H1 (cell line): ENCODE results near the gene LBX1. TPM values are rescaled to one million over a fixed set of nuclear protein-coding genes. Genes with fewer than 3 reads are reported as not detected.

Experiments used
- CTCF ChIA-PET: fragments of 300-600 bp; sonication (Branson Sonifier 250); formaldehyde crosslinking; loops from one replicate; lab custom pipeline; 2021; ENCODE audit not compliant: partially characterized antibody; lab: Charles Lee
- POLR2A ChIA-PET: fragments of 300-600 bp; sonication (Branson Sonifier 250); formaldehyde crosslinking; loops from one replicate; lab custom pipeline; 2021; ENCODE audit warnings: inconsistent platforms; ENCODE audit not compliant: partially characterized antibody; lab: Charles Lee
- DNase-seq, 2 experiments: peaks; one replicate each; pipeline versions ENCODE4 v3.0.0 to v3.0.0-alpha.2; 2010 to 2022; ENCODE audit warnings: low spot score in 2 of 2, low read depth in 1 of 2, mixed read lengths in 1 of 2
- FAIRE-seq: peaks from 2 replicates; lab custom pipeline; 2011; peaks lifted over from hg19 to GRCh38; lab: Jason Lieb, UNC
- H2AFZ ChIP-seq: 2 replicates; pipeline ENCODE4 v1.8.1; 2012; ENCODE audit warnings: low read length, inconsistent platforms
- H2AK5ac ChIP-seq: 2 replicates; pipeline ENCODE4 v1.6.1; 2013; ENCODE audit warnings: low read depth, low read length
- H2BK120ac ChIP-seq: replicated peaks from 2 replicates; pipeline ENCODE3; 2013; ENCODE audit warnings: low read depth, low read length, inconsistent platforms
- H2BK12ac ChIP-seq: 2 replicates; pipeline ENCODE4 v1.6.1; 2013; ENCODE audit warnings: low read depth, low read length
- H2BK15ac ChIP-seq: 2 replicates; pipeline ENCODE4 v1.6.1; 2013; ENCODE audit warnings: low read length
- H2BK20ac ChIP-seq: 2 replicates; pipeline ENCODE4 v1.6.1; 2013; ENCODE audit warnings: low read length
- H2BK5ac ChIP-seq: 2 replicates; pipeline ENCODE4 v1.6.1; 2013; ENCODE audit warnings: low read depth, low read length
- H3K14ac ChIP-seq: 2 replicates; pipeline ENCODE4 v1.6.1; 2013; ENCODE audit warnings: inconsistent platforms; ENCODE audit not compliant: insufficient read length
- H3K18ac ChIP-seq: 2 replicates; pipeline ENCODE4 v1.6.1; 2013; ENCODE audit warnings: low read length; ENCODE audit errors: extremely low read depth
- H3K23ac ChIP-seq: 2 replicates; pipeline ENCODE4 v1.6.1; 2013; ENCODE audit warnings: inconsistent platforms; ENCODE audit not compliant: insufficient read length
- H3K23me2 ChIP-seq: 2 replicates; pipeline ENCODE4 v1.6.1; 2013; ENCODE audit warnings: low read depth, low read length
- H3K27ac ChIP-seq: 2 replicates; pipeline ENCODE4 v1.6.1; 2011; ENCODE audit warnings: low read depth, low read length, inconsistent platforms
- H3K27me3 ChIP-seq, 4 experiments: replicated peaks in 1 of 4; 1 replicate in 1 of 4; 2 replicates in 3 of 4; pipeline versions ENCODE4 v1.6.1 to v1.8.1; 2011 to 2013; ENCODE audit warnings: low read length in 3 of 4, mild to moderate bottlenecking in 3 of 4, inconsistent platforms in 2 of 4, mixed read lengths in 2 of 4, moderate library complexity in 1 of 4; ENCODE audit not compliant: control insufficient read depth in 3 of 4, insufficient read depth in 3 of 4; ENCODE audit errors: extremely low read depth in 1 of 4
- H3K36me3 ChIP-seq, 4 experiments: 2 replicates each; pipeline versions ENCODE4 v1.6.1 to v1.8.1; 2011 to 2013; ENCODE audit warnings: mild to moderate bottlenecking in 4 of 4, low read length in 3 of 4, moderate library complexity in 2 of 4, control low read depth in 1 of 4, inconsistent platforms in 1 of 4; ENCODE audit not compliant: insufficient read depth in 4 of 4, control insufficient read depth in 2 of 4
- H3K4ac ChIP-seq: replicated peaks from 2 replicates; pipeline ENCODE3; 2013; ENCODE audit warnings: low read length, low read depth, mixed read lengths, inconsistent platforms; ENCODE audit not compliant: insufficient read length
- H3K4me1 ChIP-seq, 4 experiments: replicated peaks in 1 of 4; 1 replicate in 1 of 4; 2 replicates in 3 of 4; pipeline versions ENCODE4 v1.6.1 to v1.8.1; 2011 to 2013; ENCODE audit warnings: low read length in 3 of 4, inconsistent platforms in 2 of 4, mixed read lengths in 1 of 4; ENCODE audit not compliant: insufficient read depth in 4 of 4, control insufficient read depth in 3 of 4
- H3K4me2 ChIP-seq, 2 experiments: 2 replicates each; pipeline versions ENCODE4 v1.6.1 to v1.8.1; 2011 to 2013; ENCODE audit warnings: low read depth in 2 of 2, low read length in 2 of 2, control low read depth in 1 of 2, inconsistent platforms in 1 of 2, mild to moderate bottlenecking in 1 of 2; ENCODE audit not compliant: insufficient read depth in 1 of 2
- H3K4me3 ChIP-seq, 4 experiments: fragments of 200-600, 300-600 bp in 1 of 4; sonication (generic), shearing (Covaris generic), sonication (Bioruptor Twin) in 1 of 4; 2 replicates each; pipeline versions ENCODE4 v1.5.1 to v1.8.1; 2011 to 2016; ENCODE audit warnings: low read length in 4 of 4, low read depth in 3 of 4, control low read depth in 2 of 4, inconsistent platforms in 2 of 4, mild to moderate bottlenecking in 2 of 4, mixed read lengths in 1 of 4, moderate library complexity in 1 of 4; ENCODE audit not compliant: insufficient read depth in 2 of 4; ENCODE audit errors: extremely low read depth in 1 of 4
- H3K56ac ChIP-seq: replicated peaks from 2 replicates; pipeline ENCODE3; 2013; ENCODE audit warnings: low read depth, mild to moderate bottlenecking, mixed read lengths, low read length, inconsistent platforms; ENCODE audit not compliant: insufficient read length
- H3K79me1 ChIP-seq: 2 replicates; pipeline ENCODE4 v1.6.1; 2013; ENCODE audit warnings: low read depth, low read length, control low read depth
- H3K79me2 ChIP-seq, 2 experiments: 2 replicates each; pipeline versions ENCODE4 v1.6.1 to v1.8.1; 2012 to 2013; ENCODE audit warnings: low read length in 2 of 2, mild to moderate bottlenecking in 2 of 2, inconsistent platforms in 1 of 2; ENCODE audit not compliant: insufficient read depth in 2 of 2, control insufficient read depth in 1 of 2
- H3K9ac ChIP-seq, 4 experiments: replicated peaks in 1 of 4; 1 replicate in 1 of 4; 2 replicates in 3 of 4; pipeline versions ENCODE4 v1.6.1 to v1.8.1; 2011 to 2013; ENCODE audit warnings: low read depth in 3 of 4, low read length in 3 of 4, control low read depth in 2 of 4, mild to moderate bottlenecking in 2 of 4, moderate library complexity in 2 of 4, inconsistent platforms in 1 of 4; ENCODE audit errors: extremely low read depth in 1 of 4
- H3K9me3 ChIP-seq, 2 experiments: 2 replicates each; pipeline versions ENCODE4 v1.6.1 to v1.8.1; 2012 to 2013; ENCODE audit warnings: mild to moderate bottlenecking in 2 of 2, moderate library complexity in 2 of 2, control low read depth in 1 of 2, inconsistent platforms in 1 of 2, low read depth in 1 of 2, low read length in 1 of 2, mixed read lengths in 1 of 2; ENCODE audit not compliant: insufficient read depth in 2 of 2
- H4K20me1 ChIP-seq, 2 experiments: replicated peaks in 1 of 2; 2 replicates each; pipeline versions ENCODE3 to v1.8.1; 2011 to 2013; ENCODE audit warnings: inconsistent platforms in 2 of 2, low read length in 2 of 2, mild to moderate bottlenecking in 1 of 2; ENCODE audit not compliant: insufficient read depth in 2 of 2, control insufficient read depth in 1 of 2
- H4K5ac ChIP-seq: 2 replicates; pipeline ENCODE4 v1.6.1; 2013; ENCODE audit warnings: low read length, low read depth, mixed read lengths, inconsistent platforms; ENCODE audit not compliant: insufficient read length
- H4K8ac ChIP-seq: 2 replicates; pipeline ENCODE4 v1.8.0; 2013; ENCODE audit warnings: mild to moderate bottlenecking, moderate library complexity, low read length, inconsistent platforms; ENCODE audit not compliant: insufficient read depth; ENCODE audit errors: extremely low read depth
- H4K91ac ChIP-seq: replicated peaks from 2 replicates; pipeline ENCODE3; 2013; ENCODE audit warnings: low read length, mixed read lengths, inconsistent platforms; ENCODE audit not compliant: insufficient read length
- ASH2L ChIP-seq: fragments of 200-600, 300-600 bp; sonication (generic); IDR thresholded peaks from one replicate; pipeline ENCODE4 v1.7.1; 2017; ENCODE audit warnings: low read length
- BACH1 ChIP-seq: IDR thresholded peaks from 2 replicates; pipeline ENCODE4 v1.6.1; 2012; ENCODE audit warnings: low read length, improper control_type of control experiment
- CTCF ChIP-seq, 3 experiments: IDR thresholded peaks; 1 replicate in 2 of 3; 2 replicates in 1 of 3; pipeline versions ENCODE4 v1.5.1 to v1.6.1; 2011; ENCODE audit warnings: low read length in 3 of 3, mild to moderate bottlenecking in 3 of 3, inconsistent platforms in 2 of 3, low read depth in 1 of 3, moderate library complexity in 1 of 3; ENCODE audit not compliant: insufficient read depth in 1 of 3; ENCODE audit errors: control extremely low read depth in 1 of 3
- FOSL1 ChIP-seq: IDR thresholded peaks from 2 replicates; pipeline ENCODE4 v1.6.1; 2011; ENCODE audit warnings: mild to moderate bottlenecking, low read depth, low read length, moderate library complexity; ENCODE audit not compliant: insufficient read depth
- GTF2F1 ChIP-seq: IDR thresholded peaks from 2 replicates; pipeline ENCODE4 v1.6.1; 2012; ENCODE audit warnings: low read depth, low read length, improper control_type of control experiment, borderline replicate concordance
- HDAC6 ChIP-seq: IDR thresholded peaks from one replicate; pipeline ENCODE4 v1.7.1; 2012; ENCODE audit warnings: low read depth, mild to moderate bottlenecking, inconsistent platforms, low read length, moderate library complexity
- POLR2A ChIP-seq, 2 experiments: IDR thresholded peaks; 1 replicate in 1 of 2; 2 replicates in 1 of 2; pipeline ENCODE4 v1.6.1; 2011; ENCODE audit warnings: low read depth in 2 of 2, low read length in 2 of 2, mild to moderate bottlenecking in 2 of 2; ENCODE audit errors: control extremely low read depth in 1 of 2
- SIX5 ChIP-seq: IDR thresholded peaks from 2 replicates; pipeline ENCODE4 v1.6.1; 2011; ENCODE audit warnings: mild to moderate bottlenecking, low read depth, low read length
- WGBS, 2 experiments: shearing (Covaris generic) in 1 of 2; methylation state at CpG; one replicate each; pipeline versions ENCODE4 v1.1.6 to v1.1.7; 2013 to 2015; ENCODE audit warnings: low lambda C conversion rate in 2 of 2, mixed read lengths in 2 of 2, inconsistent platforms in 1 of 2, low coverage in 1 of 2, missing lambda C conversion rate in 1 of 2; ENCODE audit not compliant: insufficient replicate concordance in 2 of 2, insufficient coverage in 1 of 2, insufficient read length in 1 of 2; ENCODE audit errors: extremely low coverage in 1 of 2, missing lambda C conversion rate in 1 of 2; 5-methylcytosine and 5-hydroxymethylcytosine counted together
- polyA plus RNA-seq, 7 experiments: library from polyadenylated mRNA; depleted of rRNA in 3 of 7; stranded (reverse) in 5 of 7; unstranded in 2 of 7; fragments of >200 nt in 5 of 7; fragments of 200-250 nt in 2 of 7; gene quantifications; 1 replicate in 5 of 7; 2 replicates in 1 of 7; 4 replicates in 1 of 7; pipeline versions ENCODE4 v1.2.1 to v1.2.3, GENCODE V29; 2011 to 2013; ENCODE audit warnings: missing spikeins in 2 of 7, mixed read lengths in 2 of 7
- total RNA-seq: library from RNA; stranded (reverse); fragmentation: NEBNext Ultra II Directional; extraction: Animal tissue kit (Norgen Biotek cat#: 25700); gene quantifications from 2 replicates; pipeline ENCODE4 v1.2.1, GENCODE V29; 2021

LBX1 gene
- total and polyA plus RNA-seq, 2 of the 8 experiments (the other 6 are each of a cell fraction or from before 2014, with no cell fraction given) = not detected

GRCh38 chr10:101263150-101263752 is 34.0 kb upstream of the LBX1 start:
- FAIRE-seq = no peak
- no peak overlapping the region for H3K23ac ChIP-seq
- WGBS, 2 experiments = 81% methylated on average over 11 of the region's 11 CpGs; no CpG with 5 or more reads in 1 of the 2 experiments
- H3K4ac ChIP-seq = no peak overlapping the region
- no peak overlapping the region for H4K5ac ChIP-seq
- no peaks in the 10 kb centered on the region for H3K79me1 ChIP-seq
- TF ChIP-seq FOSL1 (no peak), GTF2F1 (no peak), SIX5 (no peak), ASH2L (no peak), BACH1 (no peak), CTCF (IDR thresholded peaks at IDR 0.05; ENCODE audit: control extremely low read depth in 1 of 3, insufficient read depth in 1 of 3, low read depth in 1 of 3, low read length in 3 of 3) (no peak), POLR2A (IDR thresholded peaks at IDR 0.05; ENCODE audit: control extremely low read depth in 1 of 2, low read depth in 2 of 2, low read length in 2 of 2) (no peak), HDAC6 (no peak)
- 0 out of 2 replicates have a peak overlapping the region, but pooled peaks have one; percentile 50 for H2BK12ac ChIP-seq
- H4K91ac ChIP-seq = no peak overlapping the region
- H3K4me2 ChIP-seq = no peak overlapping the region
- ChIA-PET POLR2A (interaction anchor here (0.8 kb wide), 1 partner anchor 213 kb away, joined by 3 read pairs; no protein-coding TSS in a partner anchor), CTCF (interaction anchor here (0.9 to 27.0 kb wide), 12 partner anchors 9 to 306 kb away, joined by 3 to 317 read pairs (median 8); no protein-coding TSS in a partner anchor)
- peak overlapping the region; percentile 72; the same call in 1 of the 2 replicates for H2BK15ac ChIP-seq
- H3K18ac ChIP-seq = no peak overlapping the region
- H3K56ac ChIP-seq = no peak overlapping the region
- H4K20me1 ChIP-seq = no peaks in the 10 kb centered on the region
- H3K79me2 ChIP-seq = no peaks in the 10 kb centered on the region
- H2AFZ ChIP-seq = no peak overlapping the region
- no peak overlapping the region for H3K4me3 ChIP-seq
- peaks cover 2 to 34% (median 19%) of the 10 kb centered on the region in 4 experiments for H3K4me1 ChIP-seq
- no peak overlapping the region for H2BK120ac ChIP-seq
- H3K27ac ChIP-seq = no peak overlapping the region
- no peak overlapping the region for H2AK5ac ChIP-seq
- H2BK20ac ChIP-seq = peak overlapping the region; percentile 80; the same call in 1 of the 2 replicates
- no peak overlapping the region for H3K14ac ChIP-seq
- H4K8ac ChIP-seq = no peak overlapping the region
- H2BK5ac ChIP-seq = no peak overlapping the region
- no peaks in the 10 kb centered on the region for H3K9me3 ChIP-seq
- H3K27me3 ChIP-seq = peaks cover 0 to 4% (median under 1%) of the 10 kb centered on the region in 4 experiments; a peak in 4 of 7 replicates
- DNase-seq = no peak
- H3K23me2 ChIP-seq = peaks cover 2% of the 10 kb centered on the region; the same call in 1 of the 2 replicates
- H3K36me3 ChIP-seq = no peaks in the 10 kb centered on the region
- no peak overlapping the region for H3K9ac ChIP-seq
